ENCODE measurements around the gene HOMER2.
"Not testable (repeated sequence)": the region's sequence is repeated elsewhere in the genome, so short reads cannot be mapped to it uniquely, and the experiment has no call there.

The HOMER2 gene

DNA sequence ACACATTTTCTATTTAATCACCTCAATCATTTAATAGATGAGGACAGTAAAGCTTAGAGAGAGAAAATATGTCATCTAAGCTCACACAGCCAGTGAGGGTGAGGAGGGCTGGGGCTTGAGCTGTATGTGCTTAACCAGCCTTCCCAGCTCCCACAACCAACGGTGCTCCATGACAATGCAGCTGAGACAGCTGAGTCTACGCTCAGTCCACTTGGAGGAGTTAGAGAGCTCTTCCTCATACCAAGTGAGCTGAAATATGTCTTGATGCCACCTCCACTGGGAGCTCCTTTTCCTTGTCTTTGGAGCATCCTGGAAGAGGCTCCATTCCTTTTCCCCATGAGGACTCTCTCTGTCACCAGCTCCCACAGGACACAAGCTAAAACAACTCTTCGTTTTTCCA lies 9.3 kb downstream of the HOMER2 start:
- Histone ChIP-seq H3K9ac (ENCODE audit: low read depth, low read length) (no peak overlapping the region), H3K4me3 (ENCODE audit: low read length) (no peak overlapping the region), H3K9me3 (replicated peaks; ENCODE audit: low read length) (no peaks in the 10 kb centered on the region), H3K27me3 (ENCODE audit: control insufficient read depth, insufficient read depth, low read length) (no peaks in the 10 kb centered on the region), H3K4me1 (ENCODE audit: control insufficient read depth, insufficient read depth, low read length) (peaks cover 12% of the 10 kb centered on the region), H3K4me2 (ENCODE audit: low read length) (no peak overlapping the region), H3K36me3 (ENCODE audit: insufficient read depth, low read length) (no peaks in the 10 kb centered on the region)

- no peaks in the 10 kb centered on the region for H3K9me3 ChIP-seq (replicated peaks; ENCODE audit: low read length)
- peaks cover 12% of the 10 kb centered on the region for H3K4me1 ChIP-seq (ENCODE audit: control insufficient read depth, insufficient read depth, low read length)
- H3K27me3 ChIP-seq (ENCODE audit: control insufficient read depth, insufficient read depth, low read length): no peaks in the 10 kb centered on the region
- no peak overlapping the region for H3K9ac ChIP-seq (ENCODE audit: low read depth, low read length)
- H3K4me3 ChIP-seq (ENCODE audit: low read length): no peak overlapping the region
- no peak overlapping the region for H3K4me2 ChIP-seq (ENCODE audit: low read length)
- no peaks in the 10 kb centered on the region for H3K36me3 ChIP-seq (ENCODE audit: insufficient read depth, low read length)
These were observed 9.8 kb downstream of the HOMER2 start for GRCh38 chr15:82942691-82943090.

DNA sequence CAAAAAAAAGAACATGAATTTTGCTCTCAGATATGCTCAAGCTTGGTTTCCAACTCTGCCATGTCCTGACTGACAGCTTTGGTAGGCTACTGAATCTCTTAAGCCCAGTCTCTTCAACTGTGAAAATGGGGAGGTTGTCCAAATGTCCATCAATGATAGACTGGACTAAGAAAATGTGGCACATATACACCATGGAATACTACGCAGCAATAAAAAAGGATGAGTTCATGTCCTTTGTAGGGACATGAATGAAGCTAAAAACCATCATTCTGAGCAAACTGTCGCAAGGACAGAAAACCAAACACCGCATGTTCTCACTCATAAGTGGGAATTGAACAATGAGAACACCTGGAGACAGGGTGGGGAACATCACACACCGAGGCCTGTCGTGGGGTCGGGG lies 12.8 kb downstream of the HOMER2 start:
- H3K27me3 ChIP-seq (ENCODE audit: control insufficient read depth, insufficient read depth, low read length); H3K9ac ChIP-seq (ENCODE audit: low read depth, low read length); H3K4me2 ChIP-seq (ENCODE audit: low read length); H3K36me3 ChIP-seq (ENCODE audit: insufficient read depth, low read length); H3K9me3 ChIP-seq (replicated peaks; ENCODE audit: low read length); H3K4me3 ChIP-seq (ENCODE audit: low read length): not testable (repeated sequence)
- H3K4me1 ChIP-seq (ENCODE audit: control insufficient read depth, insufficient read depth, low read length): peaks cover 19% of the 10 kb centered on the region

GRCh38 chr15:82937712-82938058 lies 14.8 kb downstream of the HOMER2 start:
- Histone ChIP-seq H3K4me1 (ENCODE audit: control insufficient read depth, insufficient read depth, low read length) (peaks cover 12% of the 10 kb centered on the region), H3K4me2 (ENCODE audit: low read length) (no peak overlapping the region), H3K36me3 (ENCODE audit: insufficient read depth, low read length) (no peaks in the 10 kb centered on the region), H3K9me3 (replicated peaks; ENCODE audit: low read length) (no peaks in the 10 kb centered on the region), H3K4me3 (ENCODE audit: low read length) (no peak overlapping the region), H3K9ac (ENCODE audit: low read depth, low read length) (no peak overlapping the region), H3K27me3 (ENCODE audit: control insufficient read depth, insufficient read depth, low read length) (no peaks in the 10 kb centered on the region)

DNA sequence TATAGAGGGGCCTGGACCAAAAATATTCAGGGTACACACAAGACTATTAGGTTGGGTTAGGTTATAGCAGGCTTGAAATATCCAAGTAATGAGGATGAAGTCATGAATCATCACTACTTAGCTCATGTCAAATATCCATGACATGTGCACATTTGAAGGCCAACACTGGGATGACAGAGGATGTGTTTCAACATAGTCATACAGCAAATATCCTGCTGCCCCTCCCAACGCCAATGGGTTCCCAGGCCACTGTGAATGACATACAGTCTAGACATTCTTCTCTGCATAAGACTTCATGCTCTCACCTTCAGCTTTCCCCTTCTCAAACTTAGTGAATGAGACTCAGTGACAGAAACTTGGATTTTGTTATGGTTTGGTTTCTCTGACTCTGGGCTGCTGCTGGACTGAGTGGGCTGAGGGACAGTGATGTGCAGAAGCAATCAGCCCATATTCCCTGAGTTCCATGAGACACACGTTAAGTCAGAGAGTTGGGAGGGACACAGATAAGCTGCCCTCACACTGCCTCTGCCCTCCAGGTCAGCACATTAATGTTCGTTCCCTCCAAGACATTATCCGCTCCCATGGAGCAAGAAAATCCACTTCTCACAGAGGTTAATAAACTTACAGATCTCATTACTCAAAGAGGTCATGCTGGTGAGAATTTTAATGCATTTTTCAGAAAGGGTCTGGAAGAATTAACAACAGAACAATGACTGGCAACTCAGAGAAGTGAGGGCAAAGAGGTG lies 15.4 kb downstream of the HOMER2 start:
- H3K4me2 ChIP-seq (ENCODE audit: low read length): no peak overlapping the region
- no peak overlapping the region for H3K4me3 ChIP-seq (ENCODE audit: low read length)
- H3K36me3 ChIP-seq (ENCODE audit: insufficient read depth, low read length): no peaks in the 10 kb centered on the region
- H3K9ac ChIP-seq (ENCODE audit: low read depth, low read length): no peak overlapping the region
- H3K4me1 ChIP-seq (ENCODE audit: control insufficient read depth, insufficient read depth, low read length): peaks cover 8% of the 10 kb centered on the region
- no peaks in the 10 kb centered on the region for H3K9me3 ChIP-seq (replicated peaks; ENCODE audit: low read length)
- no peaks in the 10 kb centered on the region for H3K27me3 ChIP-seq (ENCODE audit: control insufficient read depth, insufficient read depth, low read length)

- peaks cover 8% of the 10 kb centered on the region for H3K4me1 ChIP-seq (ENCODE audit: control insufficient read depth, insufficient read depth, low read length)
- no peak overlapping the region for H3K9ac ChIP-seq (ENCODE audit: low read depth, low read length)
- no peaks in the 10 kb centered on the region for H3K27me3 ChIP-seq (ENCODE audit: control insufficient read depth, insufficient read depth, low read length)
- H3K4me3 ChIP-seq (ENCODE audit: low read length): no peak overlapping the region
- H3K36me3 ChIP-seq (ENCODE audit: insufficient read depth, low read length): no peaks in the 10 kb centered on the region
- no peaks in the 10 kb centered on the region for H3K9me3 ChIP-seq (replicated peaks; ENCODE audit: low read length)
- H3K4me2 ChIP-seq (ENCODE audit: low read length): no peak overlapping the region
These were observed 17.1 kb downstream of the HOMER2 start for GRCh38 chr15:82935382-82935781.

DNA sequence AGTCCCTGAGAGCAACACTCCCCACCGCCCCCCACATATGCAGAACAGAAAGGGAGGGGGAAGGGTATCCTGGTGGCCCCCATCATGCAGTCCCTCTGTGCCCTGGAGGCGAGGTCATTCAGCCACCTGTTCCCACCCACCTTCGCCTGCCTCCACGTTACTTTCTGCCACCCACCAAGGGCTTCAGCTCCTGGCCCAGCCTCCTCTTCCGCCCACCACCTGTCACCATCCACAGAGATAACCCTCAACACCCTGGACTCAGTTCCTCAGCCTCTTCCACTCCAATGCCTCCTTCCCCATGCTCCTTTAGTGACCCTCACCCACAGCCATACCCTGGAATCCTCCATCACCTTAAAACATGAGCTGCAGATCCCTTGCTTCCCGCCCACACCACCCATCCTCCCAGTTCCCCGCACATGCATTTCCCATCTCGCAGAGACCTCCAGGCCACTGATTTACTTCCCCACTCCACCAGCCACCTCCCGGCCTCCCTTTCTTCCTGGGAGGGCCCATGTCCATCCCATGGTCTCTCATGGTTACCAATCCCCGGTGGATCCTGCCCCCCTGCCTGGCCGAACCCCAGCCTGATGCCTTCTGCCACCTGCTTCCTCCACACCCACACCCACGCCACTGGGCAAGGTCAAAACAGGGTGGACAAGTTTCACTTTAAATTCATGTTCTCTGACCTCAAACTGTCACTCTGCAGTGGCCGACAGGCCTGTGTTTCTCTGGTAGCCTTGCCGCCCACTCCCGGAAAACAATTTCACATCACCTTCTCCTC lies 18.2 kb downstream of the HOMER2 start:
- Histone ChIP-seq H3K4me2 (ENCODE audit: low read length) (no peak overlapping the region), H3K4me3 (ENCODE audit: low read length) (no peak overlapping the region), H3K27me3 (ENCODE audit: control insufficient read depth, insufficient read depth, low read length) (no peaks in the 10 kb centered on the region), H3K9ac (ENCODE audit: low read depth, low read length) (no peak overlapping the region), H3K36me3 (ENCODE audit: insufficient read depth, low read length) (no peaks in the 10 kb centered on the region), H3K4me1 (ENCODE audit: control insufficient read depth, insufficient read depth, low read length) (peaks cover 8% of the 10 kb centered on the region), H3K9me3 (replicated peaks; ENCODE audit: low read length) (no peaks in the 10 kb centered on the region)

DNA sequence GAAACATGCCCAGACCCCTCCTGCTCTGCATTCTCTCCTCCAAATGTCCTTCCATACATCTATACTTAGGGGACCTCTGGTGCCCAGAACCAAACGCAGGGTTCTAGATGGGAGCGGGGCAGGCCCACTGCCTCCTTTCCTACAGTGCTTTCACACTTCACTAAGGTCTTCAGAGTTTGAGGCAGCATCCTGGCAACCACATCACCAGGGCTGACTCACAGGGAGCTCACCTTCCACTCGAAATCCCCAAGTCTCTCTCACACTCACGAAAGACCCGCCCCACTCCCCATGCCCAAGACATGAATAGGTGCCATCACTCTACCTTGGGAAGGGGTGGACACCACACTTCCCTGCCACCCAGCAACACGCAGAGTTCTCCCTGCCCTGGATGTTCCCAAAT lies 18.9 kb downstream of the HOMER2 start:
- no peaks in the 10 kb centered on the region for H3K36me3 ChIP-seq (ENCODE audit: insufficient read depth, low read length)
- H3K4me3 ChIP-seq (ENCODE audit: low read length): no peak overlapping the region
- H3K9me3 ChIP-seq (replicated peaks; ENCODE audit: low read length): no peaks in the 10 kb centered on the region
- H3K4me1 ChIP-seq (ENCODE audit: control insufficient read depth, insufficient read depth, low read length): peaks cover 12% of the 10 kb centered on the region
- H3K4me2 ChIP-seq (ENCODE audit: low read length): no peak overlapping the region
- H3K9ac ChIP-seq (ENCODE audit: low read depth, low read length): no peak overlapping the region
- H3K27me3 ChIP-seq (ENCODE audit: control insufficient read depth, insufficient read depth, low read length): no peaks in the 10 kb centered on the region

- no peak overlapping the region for H3K4me3 ChIP-seq (ENCODE audit: low read length)
- no peak overlapping the region for H3K9ac ChIP-seq (ENCODE audit: low read depth, low read length)
- H3K4me2 ChIP-seq (ENCODE audit: low read length): no peak overlapping the region
- H3K27me3 ChIP-seq (ENCODE audit: control insufficient read depth, insufficient read depth, low read length): no peaks in the 10 kb centered on the region
- peaks cover 8% of the 10 kb centered on the region for H3K4me1 ChIP-seq (ENCODE audit: control insufficient read depth, insufficient read depth, low read length)
- H3K9me3 ChIP-seq (replicated peaks; ENCODE audit: low read length): no peaks in the 10 kb centered on the region
- H3K36me3 ChIP-seq (ENCODE audit: insufficient read depth, low read length): no peaks in the 10 kb centered on the region
These were observed 21.3 kb downstream of the HOMER2 start for GRCh38 chr15:82931221-82931620.

GRCh38 chr15:82930461-82930860 lies 22.1 kb downstream of the HOMER2 start:
- no peaks in the 10 kb centered on the region for H3K36me3 ChIP-seq (ENCODE audit: insufficient read depth, low read length)
- H3K4me2 ChIP-seq (ENCODE audit: low read length): no peak overlapping the region
- no peak overlapping the region for H3K9ac ChIP-seq (ENCODE audit: low read depth, low read length)
- no peaks in the 10 kb centered on the region for H3K27me3 ChIP-seq (ENCODE audit: control insufficient read depth, insufficient read depth, low read length)
- no peak overlapping the region for H3K4me3 ChIP-seq (ENCODE audit: low read length)
- H3K9me3 ChIP-seq (replicated peaks; ENCODE audit: low read length): no peaks in the 10 kb centered on the region
- H3K4me1 ChIP-seq (ENCODE audit: control insufficient read depth, insufficient read depth, low read length): peaks cover 8% of the 10 kb centered on the region

DNA sequence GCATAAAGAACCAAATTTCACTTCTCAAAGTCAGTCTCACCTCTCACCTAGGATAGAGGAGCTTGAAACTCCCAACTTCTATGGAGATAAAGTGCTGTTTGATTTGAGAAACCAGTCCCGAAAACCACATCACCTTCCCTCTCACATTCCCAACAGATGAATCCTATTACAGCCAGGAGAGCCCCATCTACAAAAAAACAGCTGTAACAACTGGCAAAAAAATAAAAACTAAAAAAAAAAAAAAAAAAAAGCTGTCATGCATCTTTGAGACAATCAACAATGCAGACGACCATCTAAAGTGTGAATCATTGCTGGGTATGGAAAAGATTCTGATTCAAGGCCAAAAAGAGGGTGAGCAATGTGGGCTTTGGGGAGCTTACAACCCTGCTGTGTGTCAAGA lies 23.8 kb downstream of the HOMER2 start:
- Histone ChIP-seq H3K9ac (ENCODE audit: low read depth, low read length) (no peak overlapping the region), H3K4me1 (ENCODE audit: control insufficient read depth, insufficient read depth, low read length) (peaks cover 8% of the 10 kb centered on the region), H3K36me3 (ENCODE audit: insufficient read depth, low read length) (no peaks in the 10 kb centered on the region), H3K4me2 (ENCODE audit: low read length) (peak overlapping the region; percentile 45), H3K4me3 (ENCODE audit: low read length) (no peak overlapping the region), H3K27me3 (ENCODE audit: control insufficient read depth, insufficient read depth, low read length) (no peaks in the 10 kb centered on the region), H3K9me3 (replicated peaks; ENCODE audit: low read length) (no peaks in the 10 kb centered on the region)

DNA sequence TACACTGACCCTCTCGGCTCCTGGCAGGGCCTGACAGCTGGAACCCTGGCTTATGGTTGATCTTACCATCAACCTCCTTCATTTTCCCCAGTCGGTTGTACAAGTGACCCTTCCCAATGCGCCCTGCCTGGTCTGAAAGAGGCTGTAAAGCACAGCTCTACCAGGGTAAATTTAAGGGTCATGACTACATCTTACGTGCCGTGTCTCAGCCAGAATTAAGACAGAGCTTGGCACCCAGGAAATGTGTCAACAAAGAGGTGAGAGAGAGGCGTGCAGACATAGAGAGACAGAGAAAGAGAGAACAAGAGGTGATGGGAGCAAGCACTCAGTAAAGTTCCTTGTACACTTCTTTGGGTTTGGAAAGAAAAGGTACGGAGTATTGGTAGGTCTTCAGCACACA lies 28.8 kb downstream of the HOMER2 start:
- Histone ChIP-seq H3K4me1 (ENCODE audit: control insufficient read depth, insufficient read depth, low read length) (peaks cover 5% of the 10 kb centered on the region), H3K9me3 (replicated peaks; ENCODE audit: low read length) (no peaks in the 10 kb centered on the region), H3K4me3 (ENCODE audit: low read length) (no peak overlapping the region), H3K4me2 (ENCODE audit: low read length) (no peak overlapping the region), H3K27me3 (ENCODE audit: control insufficient read depth, insufficient read depth, low read length) (no peaks in the 10 kb centered on the region), H3K36me3 (ENCODE audit: insufficient read depth, low read length) (no peaks in the 10 kb centered on the region), H3K9ac (ENCODE audit: low read depth, low read length) (no peak overlapping the region)
